ENCODE results near the gene AARS1.
"Not testable (repeated sequence)": the region's sequence is repeated elsewhere in the genome, so short reads cannot be mapped to it uniquely, and the experiment has no call there.

DNA sequence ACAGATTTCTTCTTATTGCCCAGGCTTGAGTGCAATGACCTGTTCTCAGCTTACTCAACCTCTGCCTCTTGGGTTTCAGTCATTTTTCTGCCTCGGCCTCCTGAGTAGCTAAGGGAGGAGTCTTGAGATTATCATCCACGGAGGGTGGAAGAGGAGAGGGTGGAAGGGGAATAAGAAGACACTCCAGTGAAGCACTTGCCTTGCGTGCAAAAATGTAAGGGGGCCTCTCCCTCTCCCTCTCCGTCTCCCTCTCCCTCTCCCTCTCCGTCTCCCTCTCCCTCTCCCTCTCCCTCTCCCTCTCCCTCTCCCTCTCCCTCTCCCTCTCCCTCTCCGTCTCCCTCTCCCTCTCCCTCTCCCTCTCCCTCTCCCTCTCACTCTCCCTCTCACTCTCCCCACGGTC lies 85.8 kb downstream of the AARS1 start:
- not testable (repeated sequence) for TF ChIP-seq POLR2A (IDR thresholded peaks at IDR 0.05)
- TF ChIP-seq, protein P1, sequence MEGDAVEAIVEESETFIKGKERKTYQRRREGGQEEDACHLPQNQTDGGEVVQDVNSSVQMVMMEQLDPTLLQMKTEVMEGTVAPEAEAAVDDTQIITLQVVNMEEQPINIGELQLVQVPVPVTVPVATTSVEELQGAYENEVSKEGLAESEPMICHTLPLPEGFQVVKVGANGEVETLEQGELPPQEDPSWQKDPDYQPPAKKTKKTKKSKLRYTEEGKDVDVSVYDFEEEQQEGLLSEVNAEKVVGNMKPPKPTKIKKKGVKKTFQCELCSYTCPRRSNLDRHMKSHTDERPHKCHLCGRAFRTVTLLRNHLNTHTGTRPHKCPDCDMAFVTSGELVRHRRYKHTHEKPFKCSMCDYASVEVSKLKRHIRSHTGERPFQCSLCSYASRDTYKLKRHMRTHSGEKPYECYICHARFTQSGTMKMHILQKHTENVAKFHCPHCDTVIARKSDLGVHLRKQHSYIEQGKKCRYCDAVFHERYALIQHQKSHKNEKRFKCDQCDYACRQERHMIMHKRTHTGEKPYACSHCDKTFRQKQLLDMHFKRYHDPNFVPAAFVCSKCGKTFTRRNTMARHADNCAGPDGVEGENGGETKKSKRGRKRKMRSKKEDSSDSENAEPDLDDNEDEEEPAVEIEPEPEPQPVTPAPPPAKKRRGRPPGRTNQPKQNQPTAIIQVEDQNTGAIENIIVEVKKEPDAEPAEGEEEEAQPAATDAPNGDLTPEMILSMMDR (IDR thresholded peaks at IDR 0.05) = not testable (repeated sequence)

Measured in testis (tissue), 2 donors.